Suppressor macrophage treated with lipopolysaccharide for 1 hour (primary cell): ENCODE results near the gene INSYN2B.

Source experiments
- DNase-seq, 3 donors: peaks; one replicate each; pipeline ENCODE4 v3.0.0-alpha.2; 2020 to 2022

Gene INSYN2B

DNA sequence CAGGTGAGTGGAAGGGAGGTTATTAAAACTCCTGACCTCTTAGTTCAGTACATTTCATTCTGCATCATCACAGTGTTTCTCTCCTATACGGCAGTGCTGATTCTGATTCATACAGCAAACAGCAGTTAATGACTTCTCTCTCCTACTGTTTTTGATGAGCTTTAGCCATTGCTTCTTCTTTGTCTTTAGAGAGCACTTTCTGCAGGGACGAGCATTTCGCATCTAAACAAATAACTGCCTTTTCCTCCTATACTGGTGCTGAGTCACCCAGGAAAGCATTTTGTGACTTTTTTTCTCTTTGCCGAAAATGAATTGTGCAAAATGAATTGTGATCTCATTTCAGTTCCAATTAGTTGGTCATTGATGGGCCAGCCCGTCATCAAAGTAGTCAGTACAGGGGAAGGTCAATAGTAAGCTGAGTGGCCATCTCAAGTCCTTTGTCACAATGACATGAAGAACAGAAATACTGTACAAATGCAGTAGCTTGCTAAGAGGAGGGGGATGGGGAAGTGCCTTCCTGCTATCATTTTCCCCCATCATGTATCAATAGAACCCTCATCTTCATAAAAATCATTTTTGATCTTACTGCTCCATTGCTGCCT is 98.5 kb downstream of the INSYN2B start:
- peak in 2 of 3 donors; percentile 45 to 60 for DNase-seq

GRCh38 chr5:169880785-169881184 is 99.5 kb downstream of the INSYN2B start:
- DNase-seq, result no peak

DNA sequence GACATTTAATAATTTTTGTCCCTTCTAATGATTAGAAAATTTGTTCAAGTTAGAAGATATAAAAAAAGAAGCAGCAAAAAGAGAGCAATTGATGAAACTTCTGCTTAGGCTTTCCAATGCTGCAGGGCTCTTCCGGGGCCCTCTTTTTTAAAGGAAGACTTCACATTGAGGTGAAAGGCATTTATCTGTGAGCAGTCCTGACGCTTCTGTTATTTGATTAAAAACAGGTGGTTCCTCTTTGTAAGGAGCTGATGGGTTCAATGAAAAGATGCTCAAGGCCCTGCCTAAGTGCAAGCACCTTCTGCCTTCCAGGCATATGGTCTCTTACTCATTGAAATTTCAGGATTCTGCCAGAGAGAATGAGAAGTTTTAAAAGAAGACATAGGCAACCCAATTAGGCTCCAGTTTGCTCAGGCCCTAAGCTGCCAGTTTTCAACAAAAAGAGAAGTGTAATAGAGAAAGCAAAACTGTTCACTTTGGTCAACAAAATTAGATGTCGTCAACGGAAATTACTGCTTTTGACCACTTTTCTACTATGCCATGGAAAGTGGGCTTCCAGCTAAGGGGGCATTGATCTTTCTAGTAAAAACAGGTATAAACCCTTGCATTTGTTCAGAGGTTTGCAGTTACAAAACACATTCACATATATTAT is 100.2 kb downstream of the INSYN2B start:
- peak; percentile 42 to 73 (median 58) for DNase-seq

- DNase-seq, result peak; percentile 38 to 63 (median 46)
These were observed 103.9 kb downstream of the INSYN2B start for GRCh38 chr5:169876386-169876785.

GRCh38 chr5:169875731-169876130 is 104.6 kb downstream of the INSYN2B start:
- no peak for DNase-seq

DNA sequence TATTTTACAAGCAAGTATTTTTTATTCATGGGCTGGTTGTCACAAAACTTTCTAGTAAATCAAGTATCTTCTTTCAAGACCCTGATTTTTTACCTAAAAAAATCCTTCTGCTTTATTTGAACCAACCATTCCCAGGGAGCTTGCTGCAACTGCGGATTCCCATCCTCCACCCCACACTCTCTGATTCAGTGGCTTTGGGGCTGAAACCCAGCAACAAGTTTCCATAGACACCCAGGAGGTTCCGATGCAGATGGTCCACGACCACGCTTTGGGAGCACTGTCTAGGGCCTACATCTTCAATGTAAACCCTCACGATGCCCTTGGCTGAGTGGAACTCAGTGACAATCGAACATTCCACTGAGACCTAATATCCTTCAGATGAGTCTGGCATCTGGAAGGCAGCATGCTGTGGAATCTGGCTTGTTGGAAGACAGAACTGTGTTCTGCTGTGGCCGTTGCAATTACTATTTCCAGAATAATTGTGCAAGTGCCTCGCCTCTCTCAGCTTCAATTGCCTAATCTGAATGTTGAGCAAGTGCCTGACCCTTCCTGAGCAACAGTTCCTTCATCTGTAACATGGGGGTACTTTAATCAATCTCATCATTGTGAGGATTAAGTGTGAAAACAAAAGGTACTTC is 105.1 kb downstream of the INSYN2B start:
- DNase-seq, result peak; percentile 63 to 80 (median 76)

- DNase-seq, result peak; percentile 61 to 67 (median 65)
These were observed 105.7 kb downstream of the INSYN2B start for GRCh38 chr5:169874621-169875020.

GRCh38 chr5:169873642-169874041 is 106.7 kb downstream of the INSYN2B start:
- peak; percentile 66 to 71 (median 69) for DNase-seq

GRCh38 chr5:169871826-169872490 is 108.3 kb downstream of the INSYN2B start:
- no peak for DNase-seq

- DNase-seq, result no peak
These were observed 110.1 kb downstream of the INSYN2B start for GRCh38 chr5:169870211-169870610.

GRCh38 chr5:169869066-169869465 is 111.2 kb downstream of the INSYN2B start:
- no peak for DNase-seq

- DNase-seq, result no peak
These were observed 112.9 kb downstream of the INSYN2B start for GRCh38 chr5:169867347-169867746.

DNA sequence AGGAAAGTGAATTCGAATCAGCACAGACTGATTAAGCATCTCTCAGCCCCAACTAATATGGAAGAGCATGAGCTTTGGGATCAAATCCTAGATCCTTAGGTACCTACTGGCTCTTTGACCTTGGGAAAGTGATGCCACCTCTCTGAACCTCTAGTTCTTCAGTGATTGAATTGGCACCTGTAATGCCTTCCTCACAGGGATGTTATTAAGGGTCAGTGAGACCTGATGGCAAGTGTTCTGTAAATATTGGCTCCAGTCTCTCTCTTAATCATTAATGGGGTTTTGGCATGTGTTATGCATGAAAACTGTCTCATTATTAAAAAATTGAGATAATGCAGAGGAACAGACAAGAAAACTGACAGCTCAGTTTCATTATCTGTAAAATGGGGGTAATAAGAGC is 115.8 kb downstream of the INSYN2B start:
- DNase-seq, result no peak

GRCh38 chr5:169862391-169862811 is 117.9 kb downstream of the INSYN2B start:
- DNase-seq, result no peak

DNA sequence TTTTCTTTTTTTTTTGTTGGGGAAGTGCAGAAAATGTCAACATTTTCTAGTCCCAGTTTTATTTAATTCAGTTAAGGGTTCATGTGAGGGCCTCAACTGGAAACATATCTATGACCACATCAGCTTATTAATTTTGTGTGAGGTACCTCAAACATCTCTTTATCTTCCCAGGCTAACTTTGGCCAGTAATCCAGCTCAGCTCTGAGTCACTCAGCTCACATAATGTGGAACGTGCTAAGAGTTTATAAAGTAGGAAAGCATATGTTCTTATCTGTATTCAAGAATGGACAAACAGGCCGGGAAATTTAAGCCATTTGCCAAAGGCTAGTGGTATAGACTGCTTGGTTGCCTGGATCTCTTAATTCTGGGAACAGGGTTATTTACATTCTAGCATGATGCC is 118.4 kb downstream of the INSYN2B start:
- DNase-seq, result no peak

DNA sequence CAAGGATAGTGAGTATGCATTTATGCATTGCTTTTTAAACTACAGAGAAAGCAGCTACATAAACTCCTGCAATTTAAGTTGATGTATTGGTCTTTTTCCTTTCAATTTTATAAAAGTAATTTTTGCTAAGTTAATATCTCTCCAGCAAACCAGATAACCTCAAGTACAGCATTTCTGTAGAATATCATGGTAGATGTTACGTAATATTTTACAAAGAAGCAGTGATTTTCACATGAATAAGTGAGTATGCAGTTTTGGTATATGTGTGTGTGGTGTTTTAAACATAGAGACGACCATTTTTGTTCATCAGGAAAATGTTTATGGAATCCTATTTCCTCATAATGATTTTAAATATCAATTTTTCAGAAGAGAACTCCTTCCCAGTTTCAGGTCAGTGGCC is 118.9 kb downstream of the INSYN2B start:
- no peak for DNase-seq

GRCh38 chr5:169860585-169860984 is 119.7 kb downstream of the INSYN2B start:
- no peak for DNase-seq

GRCh38 chr5:169856571-169856970 is 123.7 kb downstream of the INSYN2B start:
- peak in 2 of 3 donors; percentile 36 to 43 for DNase-seq

- DNase-seq, result peak in 2 of 3 donors; percentile 32 to 54
These were observed 128.9 kb downstream of the INSYN2B start for GRCh38 chr5:169851321-169851850.

DNA sequence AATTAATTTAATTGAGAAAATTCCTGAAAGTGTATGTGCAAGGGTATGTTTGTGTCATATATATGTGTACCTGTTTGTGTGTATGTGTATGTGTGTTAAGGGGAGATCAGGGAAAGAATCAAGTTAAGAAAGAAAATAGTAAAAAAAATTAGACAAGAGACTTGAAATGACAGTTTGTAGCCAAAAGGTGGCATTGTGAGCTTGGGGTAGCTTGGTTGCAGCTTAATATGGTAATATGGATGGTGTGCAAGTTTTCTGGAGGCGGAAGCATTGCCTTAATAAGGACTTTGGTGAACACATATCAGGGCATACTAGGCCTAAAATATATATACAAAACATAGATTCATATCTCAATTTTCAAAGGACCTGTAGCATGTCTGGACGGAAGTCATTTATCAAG is 129.9 kb downstream of the INSYN2B start:
- DNase-seq, result no peak

GRCh38 chr5:169848792-169849191 is 131.5 kb downstream of the INSYN2B start:
- DNase-seq, result no peak

GRCh38 chr5:169848271-169848670 is 132.0 kb downstream of the INSYN2B start:
- DNase-seq, result no peak

DNA sequence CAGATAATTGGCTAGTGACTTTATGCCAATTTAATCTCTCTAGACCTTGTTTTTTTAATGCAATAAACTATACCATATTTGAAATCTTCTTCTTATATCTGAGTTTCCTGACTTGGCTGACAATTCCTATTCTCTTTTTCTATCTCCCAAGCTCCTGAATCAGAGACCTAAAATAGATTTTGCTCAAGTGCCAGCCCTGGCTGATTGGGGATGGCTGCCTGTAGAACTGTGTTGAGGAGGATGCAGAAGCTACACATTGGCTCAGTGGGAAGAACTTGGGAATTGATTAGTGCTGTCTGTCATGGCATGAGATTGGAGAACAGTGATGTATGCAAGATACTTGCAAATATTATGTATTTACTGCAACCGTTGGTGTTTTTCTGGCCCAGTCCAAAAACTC is 132.8 kb downstream of the INSYN2B start:
- DNase-seq, result no peak
